CD4-positive, alpha-beta T cell (primary cell): ENCODE data around the gene ENKD1. TPM values are rescaled to one million over a fixed set of nuclear protein-coding genes. Genes with fewer than 3 reads are reported as not detected.

Source experiments
- ATAC-seq: fragments of 200-7000 bp; cut with Tn5 transposase; one replicate; pipeline ENCODE4 v1.10.0; 2022; ENCODE audit warnings: mild to moderate bottlenecking; ENCODE audit not compliant: poor library complexity
- CTCF ChIA-PET: fragments of 350-600 bp; sonication (Branson Sonifier 250); formaldehyde crosslinking; loops from one replicate; lab custom pipeline; 2021; ENCODE audit warnings: antibody characterized with exemption, inconsistent platforms; lab: Charles Lee
- POLR2A ChIA-PET: fragments of 350-600 bp; sonication (Branson Sonifier 250); formaldehyde crosslinking; loops from one replicate; lab custom pipeline; 2021; ENCODE audit warnings: antibody characterized with exemption, inconsistent platforms; lab: Charles Lee
- DNase-seq, 14 experiments: peaks; one replicate each; pipeline ENCODE4 v3.0.0-alpha.2; 2013 to 2020; ENCODE audit warnings: mixed read lengths in 2 of 14
- H3K27ac ChIP-seq, 2 donors: one replicate each; pipeline versions ENCODE4 v1.5.1 to v1.7.0; 2013; ENCODE audit warnings: low read length in 2 of 2, low read depth in 1 of 2, mild to moderate bottlenecking in 1 of 2
- H3K27me3 ChIP-seq, 2 experiments: 1 replicate in 1 of 2; 2 replicates in 1 of 2; pipeline versions ENCODE4 v1.6.1 to v1.7.0; 2013; ENCODE audit warnings: low read length in 2 of 2, control low read depth in 1 of 2, mild to moderate bottlenecking in 1 of 2, moderate library complexity in 1 of 2; ENCODE audit not compliant: insufficient read depth in 2 of 2, control insufficient read depth in 1 of 2
- H3K36me3 ChIP-seq: one replicate; pipeline ENCODE4 v1.6.1; 2013; ENCODE audit warnings: low read length, control low read depth; ENCODE audit not compliant: insufficient read depth
- H3K4me1 ChIP-seq: one replicate; pipeline ENCODE4 v1.6.1; 2013; ENCODE audit warnings: low read length, control low read depth; ENCODE audit not compliant: insufficient read depth
- H3K4me3 ChIP-seq: one replicate; pipeline ENCODE4 v1.5.1; 2013; ENCODE audit warnings: mild to moderate bottlenecking, low read length, moderate library complexity
- H3K9me3 ChIP-seq, 2 experiments: 1 replicate in 1 of 2; 2 replicates in 1 of 2; pipeline versions ENCODE4 v1.6.1 to v1.7.0; 2013; ENCODE audit warnings: low read length in 2 of 2, mild to moderate bottlenecking in 2 of 2, control low read depth in 1 of 2, moderate library complexity in 1 of 2; ENCODE audit not compliant: control insufficient read depth in 1 of 2, insufficient read depth in 1 of 2
- H3K27ac Mint-ChIP-seq: one replicate; pipeline ENCODE4 v1.8.0; 2020; ENCODE audit warnings: mixed read lengths
- H3K27me3 Mint-ChIP-seq: one replicate; pipeline ENCODE4 v1.8.0; 2021; ENCODE audit warnings: mixed read lengths
- H3K36me3 Mint-ChIP-seq: one replicate; pipeline ENCODE4 v1.8.0; 2021; ENCODE audit warnings: low read depth, mixed read lengths
- H3K4me1 Mint-ChIP-seq: one replicate; pipeline ENCODE4 v1.8.0; 2021; ENCODE audit warnings: low read depth, mixed read lengths
- H3K4me3 Mint-ChIP-seq: one replicate; pipeline ENCODE4 v1.8.0; 2020; ENCODE audit warnings: mild to moderate bottlenecking, mixed read lengths
- H3K9me3 Mint-ChIP-seq: one replicate; pipeline ENCODE4 v1.8.0; 2020; ENCODE audit warnings: mixed read lengths
- intact Hi-C, 2 experiments: fragments of 100-400 bp; cut with DNase I in 1 of 2; cut with micrococcal nuclease in 1 of 2; formaldehyde crosslinking; loops; one replicate each; pipeline versions ENCODE4 v1.15.1 to v1.9.0; 2023 to 2025; cut with DNase I, micrococcal nuclease
- total RNA-seq, 174 experiments: library from RNA in 2 of 174; stranded (reverse) in 2 of 174; gene quantifications; one replicate each; pipeline ENCODE4 v1.2.3 and lab custom pipeline; 2021 to 2026
- TF ChIP-seq, protein P1 (sequence below): fragments of 200-600 bp; IDR thresholded peaks from one replicate; pipeline ENCODE4 v1.8.0; 2022; ENCODE audit warnings: antibody characterized with exemption, mild to moderate bottlenecking

ENKD1 gene
- total RNA-seq, 2 experiments from 2014 or later, result 2.0 to 3.5 TPM

DNA sequence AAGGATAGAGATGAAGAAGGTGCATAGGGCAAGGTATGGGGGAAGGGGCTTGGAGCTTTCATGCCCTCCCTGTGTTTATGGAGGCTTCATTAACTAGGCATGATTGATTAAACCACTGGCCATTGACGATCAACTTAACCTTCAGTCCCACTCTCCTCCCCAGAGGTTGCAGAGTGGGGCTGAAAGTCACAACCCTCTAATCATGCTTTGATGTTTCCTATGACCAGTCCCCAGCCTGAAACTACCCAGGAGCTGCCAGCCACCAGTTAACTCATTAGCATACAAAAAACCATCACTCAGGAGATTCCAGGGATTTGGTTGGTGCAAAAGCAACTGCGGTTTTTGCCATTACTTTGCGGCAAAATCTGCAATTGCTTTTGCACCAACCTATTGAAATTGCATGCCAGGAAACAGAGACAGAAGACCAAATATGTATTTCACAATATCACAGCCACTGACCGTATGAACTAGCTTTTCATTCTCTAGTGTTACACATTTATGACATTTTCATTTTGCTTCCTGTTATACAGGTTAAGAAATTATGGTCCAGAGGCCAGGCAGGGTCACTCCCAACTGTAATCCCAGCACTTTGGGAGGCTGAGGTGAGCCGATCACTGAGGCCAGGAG lies 47.2 kb upstream of the ENKD1 start:
- ChIA-PET POLR2A (no interaction called here), CTCF (interaction anchor here (1.0 kb wide), 1 partner anchor 232 kb away, joined by 3 read pairs; no protein-coding TSS in a partner anchor)
- no peaks in the 10 kb centered on the region for H3K36me3 ChIP-seq
- Mint-ChIP-seq H3K27ac (no peak overlapping the region), H3K4me3 (no peak overlapping the region), H3K36me3 (peaks cover 9% of the 10 kb centered on the region), H3K27me3 (no peaks in the 10 kb centered on the region), H3K9me3 (no peaks in the 10 kb centered on the region), H3K4me1 (peaks cover 18% of the 10 kb centered on the region)
- DNase-seq (no peak), ATAC-seq (no peak)
- peaks cover 18% of the 10 kb centered on the region for H3K4me1 ChIP-seq
- H3K27me3 ChIP-seq, result no peaks in the 10 kb centered on the region
- TF ChIP-seq, protein P1, sequence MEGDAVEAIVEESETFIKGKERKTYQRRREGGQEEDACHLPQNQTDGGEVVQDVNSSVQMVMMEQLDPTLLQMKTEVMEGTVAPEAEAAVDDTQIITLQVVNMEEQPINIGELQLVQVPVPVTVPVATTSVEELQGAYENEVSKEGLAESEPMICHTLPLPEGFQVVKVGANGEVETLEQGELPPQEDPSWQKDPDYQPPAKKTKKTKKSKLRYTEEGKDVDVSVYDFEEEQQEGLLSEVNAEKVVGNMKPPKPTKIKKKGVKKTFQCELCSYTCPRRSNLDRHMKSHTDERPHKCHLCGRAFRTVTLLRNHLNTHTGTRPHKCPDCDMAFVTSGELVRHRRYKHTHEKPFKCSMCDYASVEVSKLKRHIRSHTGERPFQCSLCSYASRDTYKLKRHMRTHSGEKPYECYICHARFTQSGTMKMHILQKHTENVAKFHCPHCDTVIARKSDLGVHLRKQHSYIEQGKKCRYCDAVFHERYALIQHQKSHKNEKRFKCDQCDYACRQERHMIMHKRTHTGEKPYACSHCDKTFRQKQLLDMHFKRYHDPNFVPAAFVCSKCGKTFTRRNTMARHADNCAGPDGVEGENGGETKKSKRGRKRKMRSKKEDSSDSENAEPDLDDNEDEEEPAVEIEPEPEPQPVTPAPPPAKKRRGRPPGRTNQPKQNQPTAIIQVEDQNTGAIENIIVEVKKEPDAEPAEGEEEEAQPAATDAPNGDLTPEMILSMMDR, result no peak
- intact Hi-C loops, result no loop called here
- H3K27ac ChIP-seq, result no peak overlapping the region
- H3K4me3 ChIP-seq, result no peak overlapping the region
- H3K9me3 ChIP-seq, result no peaks in the 10 kb centered on the region

DNA sequence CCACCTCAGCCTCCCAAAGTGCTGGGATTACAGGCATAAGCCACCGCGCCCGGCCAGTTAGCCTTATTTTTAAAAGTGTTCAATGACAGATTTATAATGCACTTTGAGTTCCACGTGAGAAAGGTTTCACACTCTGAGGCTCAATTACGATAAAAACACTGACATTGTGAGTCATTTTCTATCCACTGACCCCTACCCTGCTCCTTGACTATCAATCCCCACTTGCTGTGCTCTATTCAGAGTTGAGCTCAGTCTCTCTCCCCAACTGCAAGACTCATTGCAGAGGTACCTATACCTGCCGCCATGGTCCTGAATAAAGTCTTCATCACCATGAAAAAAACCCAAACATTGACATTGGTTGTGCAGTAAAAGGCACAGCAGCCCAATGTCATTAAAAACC lies 44.1 kb upstream of the ENKD1 start:
- Mint-ChIP-seq H3K27me3 (no peaks in the 10 kb centered on the region), H3K4me1 (peaks cover 6% of the 10 kb centered on the region), H3K4me3 (no peak overlapping the region), H3K9me3 (no peaks in the 10 kb centered on the region), H3K27ac (no peak overlapping the region), H3K36me3 (peaks cover 9% of the 10 kb centered on the region)
- ATAC-seq, result no peak
- peaks cover 3% of the 10 kb centered on the region for H3K4me1 ChIP-seq
- no peak for DNase-seq
- H3K27me3 ChIP-seq, result no peaks in the 10 kb centered on the region
- H3K27ac ChIP-seq, result no peak overlapping the region
- intact Hi-C loops, result no loop called here
- H3K4me3 ChIP-seq, result no peak overlapping the region
- CTCF ChIA-PET, result no interaction called here
- no peaks in the 10 kb centered on the region for H3K36me3 ChIP-seq
- POLR2A ChIA-PET, result no interaction called here
- TF ChIP-seq, protein P1, result no peak
- H3K9me3 ChIP-seq, result no peaks in the 10 kb centered on the region

DNA sequence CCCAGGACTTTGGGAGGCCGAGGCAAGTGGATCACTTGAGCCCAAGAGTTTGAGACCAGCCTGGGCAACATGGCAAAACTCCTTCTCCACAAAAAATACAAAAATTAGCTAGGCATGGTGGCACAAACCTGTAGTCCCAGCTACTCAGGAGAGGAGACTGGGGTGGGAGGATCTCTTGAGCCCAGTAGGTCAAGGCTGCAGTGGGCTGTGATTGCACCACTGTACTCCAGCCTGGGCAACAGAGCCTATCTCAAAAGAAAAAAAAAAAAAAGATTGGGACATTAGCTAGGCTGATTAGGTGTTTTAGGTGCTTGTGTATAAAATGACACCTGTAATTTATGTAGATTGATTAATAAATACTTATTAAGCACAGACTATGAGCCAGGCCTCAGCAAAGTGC lies 42.5 kb upstream of the ENKD1 start:
- H3K36me3 ChIP-seq, result no peaks in the 10 kb centered on the region
- Mint-ChIP-seq H3K36me3 (peaks cover 9% of the 10 kb centered on the region), H3K4me3 (no peak overlapping the region), H3K27ac (no peak overlapping the region), H3K4me1 (peaks cover 17% of the 10 kb centered on the region), H3K27me3 (no peaks in the 10 kb centered on the region), H3K9me3 (no peaks in the 10 kb centered on the region)
- no peaks in the 10 kb centered on the region for H3K9me3 ChIP-seq
- ATAC-seq (no peak), DNase-seq (no peak)
- TF ChIP-seq, protein P1, result no peak
- H3K27ac ChIP-seq, result no peak overlapping the region
- intact Hi-C loops, result no loop called here
- H3K27me3 ChIP-seq, result no peaks in the 10 kb centered on the region
- ChIA-PET CTCF (no interaction called here), POLR2A (no interaction called here)
- peaks cover 3% of the 10 kb centered on the region for H3K4me1 ChIP-seq
- H3K4me3 ChIP-seq, result no peak overlapping the region
